Skeletal muscle satellite cell (primary cell): ENCODE results near the gene PDE6G. TPM values are rescaled to one million over a fixed set of nuclear protein-coding genes. Genes with fewer than 3 reads are reported as not detected.

Source experiments
- H3K27me3 ChIP-seq: 2 replicates; pipeline ENCODE4 v1.7.0; 2013; ENCODE audit warnings: low read length; ENCODE audit not compliant: control insufficient read depth, insufficient read depth
- H3K36me3 ChIP-seq: 2 replicates; pipeline ENCODE4 v1.7.0; 2013; ENCODE audit warnings: mild to moderate bottlenecking, control low read depth, low read length; ENCODE audit not compliant: insufficient read depth
- H3K4me1 ChIP-seq: 2 replicates; pipeline ENCODE4 v1.7.0; 2013; ENCODE audit warnings: low read length; ENCODE audit not compliant: control insufficient read depth, insufficient read depth
- H3K4me2 ChIP-seq: 2 replicates; pipeline ENCODE4 v1.7.0; 2013; ENCODE audit warnings: mild to moderate bottlenecking, low read length
- H3K4me3 ChIP-seq: 2 replicates; pipeline ENCODE4 v1.7.0; 2013; ENCODE audit warnings: low read length
- H3K9ac ChIP-seq: 2 replicates; pipeline ENCODE4 v1.7.0; 2013; ENCODE audit warnings: mild to moderate bottlenecking, low read depth, low read length, moderate library complexity
- H3K9me3 ChIP-seq: replicated peaks from 2 replicates; pipeline ENCODE4 v1.7.0; 2013; ENCODE audit warnings: mild to moderate bottlenecking, control low read depth, low read length
- total RNA-seq: library from RNA; depleted of rRNA; stranded (reverse); fragments of >200 nt; gene quantifications from 2 replicates; pipeline ENCODE4 v1.2.3, GENCODE V29; 2012; rRNA removed

Gene PDE6G
- not detected in 2 replicates for total RNA-seq

DNA sequence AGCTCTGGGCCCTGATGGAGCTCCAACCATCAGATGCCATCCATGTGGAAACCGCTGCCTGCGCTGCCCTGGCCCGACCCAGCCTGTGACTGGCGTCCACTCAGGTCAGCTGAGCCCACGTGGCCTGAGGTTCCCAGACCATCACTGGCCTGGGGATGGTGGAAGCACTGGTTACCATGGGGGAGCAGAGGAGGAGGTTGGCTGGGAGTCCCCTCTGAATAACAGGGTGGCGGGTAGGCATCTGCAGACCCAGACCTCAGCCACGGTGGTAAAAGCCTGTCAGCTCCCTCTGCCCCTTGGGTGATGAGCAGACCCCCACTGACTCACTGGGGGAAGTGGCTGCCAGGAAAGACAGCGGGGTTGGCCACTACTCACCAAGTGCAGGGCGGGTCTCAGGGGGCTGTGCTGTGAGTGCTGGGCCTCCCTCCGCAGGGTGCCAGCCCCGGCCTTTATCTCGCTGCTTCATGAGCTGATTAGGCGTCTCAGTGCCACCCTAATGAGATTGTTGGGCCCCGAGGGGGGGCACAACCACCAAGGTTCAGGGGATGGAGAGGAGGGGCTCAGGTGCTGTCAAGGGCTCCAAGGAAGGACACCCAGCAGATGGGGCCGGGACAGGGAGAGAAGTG is at the start of gene PDE6G:
PDE6G (minus strand) TSS at position 425 of the 626 bp plus-strand sequence. CDS start 3,237 bp downstream, outside the sequence.
- Histone ChIP-seq H3K4me2 (no peak within 1 kb of the TSS), H3K9me3 (no peaks in the 10 kb centered on the region), H3K4me1 (peaks cover 8% of the 10 kb centered on the region), H3K36me3 (no peaks in the 10 kb centered on the region), H3K9ac (no peak within 1 kb of the TSS), H3K27me3 (no peaks in the 10 kb centered on the region), H3K4me3 (no peak within 1 kb of the TSS)

DNA sequence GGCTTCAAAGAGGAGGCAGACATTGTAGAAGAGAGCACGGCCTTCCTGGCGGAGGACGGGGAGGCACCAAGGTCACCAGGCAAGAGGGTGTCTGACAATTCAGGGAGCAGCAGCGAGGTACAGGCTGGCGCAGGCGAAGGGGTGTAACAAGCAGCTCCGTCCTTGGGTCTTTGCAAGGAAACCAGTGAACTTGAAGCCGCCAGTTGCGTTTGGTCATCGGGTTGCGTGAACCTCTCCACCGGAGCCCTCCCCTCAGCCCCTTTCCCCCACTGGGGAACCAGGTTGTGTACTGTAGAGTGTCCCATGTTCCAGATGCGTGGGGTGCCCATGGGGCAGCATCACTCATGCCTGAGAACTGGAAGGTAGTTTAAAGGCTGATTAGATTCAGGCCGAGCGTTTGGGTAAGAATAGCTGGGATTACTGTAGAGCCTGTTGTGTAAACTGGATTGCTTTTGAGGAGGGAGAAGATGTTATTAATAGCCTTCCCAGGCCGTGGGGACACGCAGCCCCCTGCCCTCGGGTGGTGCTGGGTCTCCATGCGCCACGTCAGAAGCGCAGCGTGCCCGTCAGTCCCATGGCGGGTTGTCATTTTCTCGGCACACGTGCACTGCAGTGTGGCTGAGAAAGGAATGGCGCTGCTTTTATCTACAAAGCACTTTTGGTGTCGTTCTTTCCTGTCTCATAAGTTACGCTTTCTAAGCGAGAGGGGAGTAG is 49.3 kb upstream of the PDE6G start:
- H3K27me3 ChIP-seq: no peaks in the 10 kb centered on the region
- H3K4me3 ChIP-seq: no peak overlapping the region
- no peak overlapping the region for H3K4me2 ChIP-seq
- no peak overlapping the region for H3K9ac ChIP-seq
- H3K36me3 ChIP-seq: peaks cover 58% of the 10 kb centered on the region
- peaks cover 31% of the 10 kb centered on the region for H3K4me1 ChIP-seq
- no peaks in the 10 kb centered on the region for H3K9me3 ChIP-seq

DNA sequence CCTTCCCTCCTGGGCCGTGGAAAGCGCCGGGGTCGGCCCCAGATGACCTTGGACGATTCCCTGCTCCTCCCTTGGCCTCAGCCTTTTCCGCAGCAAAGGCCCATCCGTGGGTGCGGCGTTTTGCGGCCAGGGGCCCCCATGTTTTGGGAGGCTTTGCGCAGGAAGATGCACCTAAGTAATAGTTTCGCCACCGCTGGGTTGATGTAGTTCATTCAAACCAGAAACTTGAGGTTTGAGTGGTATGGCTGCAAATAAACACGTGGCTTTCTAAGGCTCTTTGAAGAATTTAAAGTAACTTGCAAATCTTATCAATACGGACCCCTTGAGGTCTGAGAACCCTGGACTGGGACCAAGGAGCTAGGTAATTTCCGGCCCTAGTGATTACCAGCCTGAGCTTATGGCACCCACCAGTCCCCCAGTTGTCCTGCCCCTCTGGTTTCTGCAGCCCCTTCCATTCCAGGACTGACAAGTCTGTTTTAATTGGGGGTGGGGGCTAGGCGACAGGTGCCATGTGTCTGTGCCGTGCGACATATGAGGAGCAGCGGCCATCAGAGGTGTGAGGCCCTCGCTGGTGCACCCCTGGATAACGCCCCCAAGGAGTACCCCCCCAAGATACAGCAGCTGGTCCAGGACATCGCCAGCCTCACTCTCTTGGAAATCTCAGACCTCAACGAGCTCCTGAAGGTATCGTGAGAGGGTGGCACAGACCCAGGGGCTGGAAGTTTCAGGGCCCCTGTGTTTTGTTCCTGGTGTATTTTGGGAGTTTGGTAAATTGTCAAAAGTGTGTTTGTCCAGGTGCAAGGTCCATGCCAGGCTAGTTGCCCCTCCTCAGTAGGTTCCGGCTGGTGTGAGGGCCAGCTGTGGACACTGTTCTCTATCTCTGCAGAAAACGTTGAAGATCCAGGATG is 47.7 kb upstream of the PDE6G start:
- peaks cover 25% of the 10 kb centered on the region for H3K4me1 ChIP-seq
- peaks cover 65% of the 10 kb centered on the region for H3K36me3 ChIP-seq
- peak overlapping the region; percentile 99 for H3K9ac ChIP-seq
- no peaks in the 10 kb centered on the region for H3K9me3 ChIP-seq
- peak overlapping the region; percentile 91 for H3K4me3 ChIP-seq
- H3K4me2 ChIP-seq: peak overlapping the region; percentile 98
- no peaks in the 10 kb centered on the region for H3K27me3 ChIP-seq

DNA sequence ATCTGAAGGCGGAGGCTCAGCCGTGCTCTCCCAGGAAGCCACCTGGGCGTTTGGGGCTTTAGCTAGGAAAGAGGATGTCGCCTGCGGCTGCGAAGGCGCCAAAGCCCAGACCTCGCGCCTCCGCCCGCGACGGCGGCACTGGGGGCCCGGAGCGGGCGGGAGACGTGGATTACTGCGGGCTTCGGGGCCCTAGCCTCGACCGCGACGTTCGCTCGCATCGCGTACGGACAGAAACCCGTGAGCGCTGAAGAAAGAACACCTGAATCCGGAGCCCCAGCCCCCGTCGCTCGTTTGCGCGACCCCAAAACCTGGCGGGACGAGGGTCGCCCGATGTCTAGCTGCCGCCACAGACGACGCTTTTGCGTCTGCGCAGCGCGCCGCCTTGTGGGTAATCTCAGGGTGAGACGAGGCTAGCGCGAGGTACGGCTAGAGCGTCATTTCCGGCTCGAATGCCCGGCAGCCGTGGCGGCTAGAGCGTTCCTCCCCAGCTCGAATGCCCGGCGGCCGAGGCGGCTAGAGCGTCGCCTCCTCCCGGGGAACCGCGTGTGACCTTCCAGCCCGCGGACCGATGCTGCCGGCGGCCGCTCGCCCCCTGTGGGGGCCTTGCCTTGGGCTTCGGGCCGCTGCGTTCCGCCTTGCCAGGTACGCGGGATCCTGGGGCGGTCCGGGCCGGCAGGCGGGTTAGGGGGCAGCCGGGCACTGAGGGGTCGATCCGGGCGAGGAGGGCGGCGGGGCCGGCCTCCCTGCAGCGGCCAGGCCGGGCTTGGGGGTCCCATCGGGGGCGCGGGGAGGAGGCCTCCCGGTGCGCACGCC is 46.8 kb upstream of the PDE6G start, which contains the start of gene MRPL12:
MRPL12 (plus strand) TSS at position 434 of the 813 bp plus-strand sequence; CDS start at position 569, 135 bp downstream.
- H3K36me3 ChIP-seq: peaks cover 69% of the 10 kb centered on the region
- H3K27me3 ChIP-seq: no peaks in the 10 kb centered on the region
- peak within 1 kb of the TSS; percentile 91 for H3K4me3 ChIP-seq
- H3K9ac ChIP-seq: peak within 1 kb of the TSS; percentile 99
- peak within 1 kb of the TSS; percentile 98 for H3K4me2 ChIP-seq
- H3K4me1 ChIP-seq: peaks cover 25% of the 10 kb centered on the region
- no peaks in the 10 kb centered on the region for H3K9me3 ChIP-seq

DNA sequence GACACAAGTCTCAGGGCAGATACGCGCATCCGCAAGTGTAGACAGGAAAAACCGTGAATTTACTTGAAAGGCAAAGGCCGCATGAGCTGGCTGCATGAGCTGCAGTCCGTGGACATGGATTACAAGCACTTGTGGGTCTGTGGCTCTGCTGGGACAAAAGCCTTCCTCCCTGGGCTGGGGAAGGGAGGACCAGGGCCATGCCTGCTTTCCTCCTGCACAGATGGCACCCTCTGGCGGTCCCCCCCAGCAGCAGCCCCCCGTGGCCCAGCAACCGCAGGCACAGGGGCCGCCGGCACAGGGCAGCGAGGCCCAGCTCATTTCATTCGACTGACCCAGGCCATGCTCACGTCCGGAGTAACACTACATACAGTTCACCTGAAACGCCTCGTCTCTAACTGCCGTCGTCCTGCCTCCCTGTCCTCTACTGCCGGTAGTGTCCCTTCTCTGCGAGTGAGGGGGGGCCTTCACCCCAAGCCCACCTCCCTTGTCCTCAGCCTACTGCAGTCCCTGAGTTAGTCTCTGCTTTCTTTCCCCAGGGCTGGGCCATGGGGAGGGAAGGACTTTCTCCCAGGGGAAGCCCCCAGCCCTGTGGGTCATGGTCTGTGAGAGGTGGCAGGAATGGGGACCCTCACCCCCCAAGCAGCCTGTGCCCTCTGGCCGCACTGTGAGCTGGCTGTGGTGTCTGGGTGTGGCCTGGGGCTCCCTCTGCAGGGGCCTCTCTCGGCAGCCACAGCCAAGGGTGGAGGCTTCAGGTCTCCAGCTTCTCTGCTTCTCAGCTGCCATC is 45.1 kb upstream of the PDE6G start:
- Histone ChIP-seq H3K4me2 (peak overlapping the region; percentile 98), H3K9me3 (no peaks in the 10 kb centered on the region), H3K9ac (peak overlapping the region; percentile 99), H3K4me1 (peaks cover 25% of the 10 kb centered on the region), H3K36me3 (peaks cover 68% of the 10 kb centered on the region), H3K4me3 (peak overlapping the region; percentile 50), H3K27me3 (no peaks in the 10 kb centered on the region)

DNA sequence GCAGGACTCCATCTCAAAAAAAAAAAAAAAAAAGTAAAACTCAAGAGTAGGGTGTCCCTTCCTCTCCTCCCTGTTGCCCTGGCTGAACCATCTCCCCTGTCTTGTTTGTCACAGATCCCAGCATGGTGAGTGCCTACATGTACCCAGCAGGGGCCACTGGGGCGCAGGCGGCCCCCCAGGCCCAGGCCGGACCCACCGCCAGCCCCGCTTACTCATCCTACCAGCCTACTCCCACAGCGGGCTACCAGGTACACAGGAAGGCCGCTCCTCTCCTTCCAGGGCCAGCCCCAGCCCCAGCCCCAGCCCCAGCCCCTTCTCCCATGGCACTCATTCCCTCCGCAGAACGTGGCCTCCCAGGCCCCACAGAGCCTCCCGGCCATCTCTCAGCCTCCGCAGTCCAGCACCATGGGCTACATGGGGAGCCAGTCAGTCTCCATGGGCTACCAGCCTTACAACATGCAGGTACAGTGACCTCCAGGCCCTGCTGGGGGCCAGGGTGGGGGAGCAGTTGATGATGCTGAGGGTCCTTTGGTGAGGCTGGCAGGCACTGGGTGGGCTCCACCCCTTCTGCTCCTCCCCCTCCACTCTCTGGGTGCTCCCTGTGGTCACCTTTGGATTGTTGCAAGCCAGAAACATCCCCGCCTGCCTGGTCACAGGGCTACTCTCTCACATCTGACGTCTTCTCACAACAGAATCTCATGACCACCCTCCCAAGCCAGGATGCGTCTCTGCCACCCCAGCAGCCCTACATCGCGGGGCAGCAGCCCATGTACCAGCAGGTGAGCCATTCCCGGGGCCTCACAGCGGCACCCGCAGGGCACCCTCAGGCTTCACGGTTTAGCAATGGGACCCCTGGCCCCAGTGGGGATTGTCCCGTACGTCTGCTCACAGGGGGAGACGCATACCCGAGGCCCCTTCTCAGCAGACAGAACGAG is 44.3 kb upstream of the PDE6G start:
- H3K9ac ChIP-seq: no peak overlapping the region
- peaks cover 25% of the 10 kb centered on the region for H3K4me1 ChIP-seq
- peak overlapping the region; percentile 98 for H3K4me2 ChIP-seq
- no peak overlapping the region for H3K4me3 ChIP-seq
- H3K27me3 ChIP-seq: no peaks in the 10 kb centered on the region
- peaks cover 68% of the 10 kb centered on the region for H3K36me3 ChIP-seq
- no peaks in the 10 kb centered on the region for H3K9me3 ChIP-seq

DNA sequence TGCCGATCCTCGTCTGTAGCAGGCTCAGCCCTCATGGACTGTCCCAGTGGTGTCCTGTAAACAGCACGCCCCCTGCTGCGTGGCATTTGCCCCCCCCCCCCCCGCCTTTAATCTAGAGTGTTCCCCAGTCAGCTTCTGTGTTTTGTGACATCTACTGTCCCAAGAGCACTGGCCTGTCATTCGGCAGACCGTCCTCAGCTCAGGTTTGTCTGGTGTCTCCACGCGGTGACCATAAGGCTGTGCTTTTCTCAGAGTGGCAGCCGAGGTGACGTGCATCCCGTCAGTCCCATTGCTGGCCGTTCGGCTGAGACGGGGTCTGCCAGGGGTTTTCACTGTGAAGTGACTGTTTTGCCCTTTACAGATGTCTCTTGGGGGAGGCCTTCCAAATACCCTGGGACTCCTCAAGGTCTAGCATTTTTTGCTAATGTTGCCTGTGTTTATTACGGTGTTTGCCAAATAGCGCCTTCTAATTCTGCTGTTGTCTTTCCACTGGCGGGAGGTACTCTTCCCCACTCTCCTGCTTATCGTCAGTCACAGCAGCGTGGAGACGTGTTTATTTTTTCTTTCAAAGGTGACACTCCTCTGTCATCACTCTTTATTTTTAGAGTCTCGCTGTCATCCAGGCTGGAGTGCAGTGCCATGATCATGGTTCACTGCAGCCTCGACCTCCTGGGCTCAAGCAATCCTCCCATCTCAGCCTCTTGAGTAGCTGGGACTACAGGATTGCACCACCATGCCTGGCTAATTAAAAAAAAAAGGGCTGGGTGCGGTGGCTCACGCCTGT is 41.1 kb upstream of the PDE6G start:
- Histone ChIP-seq H3K27me3 (no peaks in the 10 kb centered on the region), H3K9me3 (no peaks in the 10 kb centered on the region), H3K9ac (no peak overlapping the region), H3K4me3 (no peak overlapping the region), H3K4me1 (peaks cover 14% of the 10 kb centered on the region), H3K36me3 (peaks cover 83% of the 10 kb centered on the region), H3K4me2 (no peak overlapping the region)

DNA sequence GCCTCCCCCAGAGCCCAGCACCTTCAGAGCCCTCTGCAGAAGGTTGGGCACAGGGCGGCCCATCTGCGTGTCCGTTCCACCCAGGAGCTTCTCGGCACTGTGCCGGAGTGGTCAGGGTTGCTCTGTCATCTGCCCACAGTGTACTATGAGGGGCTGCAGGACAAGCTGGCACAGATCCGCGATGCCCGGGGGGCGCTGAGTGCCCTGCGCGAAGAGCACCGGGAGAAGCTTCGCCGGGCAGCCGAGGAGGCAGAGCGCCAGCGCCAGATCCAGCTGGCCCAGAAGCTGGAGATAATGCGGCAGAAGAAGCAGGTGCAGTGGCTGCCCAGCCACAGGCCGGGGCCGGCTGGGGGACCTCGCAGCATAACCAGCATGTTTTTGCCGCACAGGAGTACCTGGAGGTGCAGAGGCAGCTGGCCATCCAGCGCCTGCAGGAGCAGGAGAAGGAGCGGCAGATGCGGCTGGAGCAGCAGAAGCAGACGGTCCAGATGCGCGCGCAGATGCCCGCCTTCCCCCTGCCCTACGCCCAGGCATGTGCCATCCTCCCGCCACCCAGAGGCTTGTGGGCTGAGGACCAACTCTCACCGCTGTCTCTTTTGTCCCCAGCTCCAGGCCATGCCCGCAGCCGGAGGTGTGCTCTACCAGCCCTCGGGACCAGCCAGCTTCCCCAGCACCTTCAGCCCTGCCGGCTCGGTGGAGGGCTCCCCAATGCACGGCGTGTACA is 40.0 kb upstream of the PDE6G start:
- Histone ChIP-seq H3K4me2 (no peak overlapping the region), H3K4me1 (peaks cover 3% of the 10 kb centered on the region), H3K27me3 (no peaks in the 10 kb centered on the region), H3K9me3 (no peaks in the 10 kb centered on the region), H3K4me3 (no peak overlapping the region), H3K9ac (no peak overlapping the region), H3K36me3 (peaks cover 83% of the 10 kb centered on the region)

DNA sequence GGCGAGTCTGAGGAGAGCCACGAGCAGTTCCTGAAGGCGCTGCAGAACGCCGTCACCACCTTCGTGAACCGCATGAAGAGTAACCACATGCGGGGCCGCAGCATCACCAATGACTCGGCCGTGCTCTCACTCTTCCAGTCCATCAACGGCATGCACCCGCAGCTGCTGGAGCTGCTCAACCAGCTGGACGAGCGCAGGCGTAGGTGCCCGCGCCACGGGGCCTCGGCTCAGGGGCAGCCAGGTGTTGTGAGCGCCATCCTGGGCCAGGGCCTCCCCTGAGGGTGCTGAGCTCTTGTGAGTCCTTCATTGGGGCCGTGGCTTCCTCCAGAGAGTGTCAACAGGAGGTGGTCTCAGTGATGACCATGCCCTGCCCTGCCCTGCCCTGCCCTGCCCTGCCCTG is 39.5 kb upstream of the PDE6G start:
- Histone ChIP-seq H3K36me3 (peaks cover 83% of the 10 kb centered on the region), H3K4me2 (no peak overlapping the region), H3K4me1 (no peaks in the 10 kb centered on the region), H3K9me3 (no peaks in the 10 kb centered on the region), H3K4me3 (no peak overlapping the region), H3K27me3 (no peaks in the 10 kb centered on the region), H3K9ac (no peak overlapping the region)
